HG03575 (cell line): ENCODE data around the gene TTC31.
"Not testable (repeated sequence)": the region's sequence is repeated elsewhere in the genome, so short reads cannot be mapped to it uniquely, and the experiment has no call there.

Source experiments
- ATAC-seq: cut with Tn5 transposase; IDR thresholded peaks from one replicate; pipeline ENCODE4 v1.9.1; 2021; ENCODE audit not compliant: unreplicated experiment, insufficient number of reproducible peaks, low FRiP score; ENCODE audit errors: extremely low read depth

TTC31 gene

DNA sequence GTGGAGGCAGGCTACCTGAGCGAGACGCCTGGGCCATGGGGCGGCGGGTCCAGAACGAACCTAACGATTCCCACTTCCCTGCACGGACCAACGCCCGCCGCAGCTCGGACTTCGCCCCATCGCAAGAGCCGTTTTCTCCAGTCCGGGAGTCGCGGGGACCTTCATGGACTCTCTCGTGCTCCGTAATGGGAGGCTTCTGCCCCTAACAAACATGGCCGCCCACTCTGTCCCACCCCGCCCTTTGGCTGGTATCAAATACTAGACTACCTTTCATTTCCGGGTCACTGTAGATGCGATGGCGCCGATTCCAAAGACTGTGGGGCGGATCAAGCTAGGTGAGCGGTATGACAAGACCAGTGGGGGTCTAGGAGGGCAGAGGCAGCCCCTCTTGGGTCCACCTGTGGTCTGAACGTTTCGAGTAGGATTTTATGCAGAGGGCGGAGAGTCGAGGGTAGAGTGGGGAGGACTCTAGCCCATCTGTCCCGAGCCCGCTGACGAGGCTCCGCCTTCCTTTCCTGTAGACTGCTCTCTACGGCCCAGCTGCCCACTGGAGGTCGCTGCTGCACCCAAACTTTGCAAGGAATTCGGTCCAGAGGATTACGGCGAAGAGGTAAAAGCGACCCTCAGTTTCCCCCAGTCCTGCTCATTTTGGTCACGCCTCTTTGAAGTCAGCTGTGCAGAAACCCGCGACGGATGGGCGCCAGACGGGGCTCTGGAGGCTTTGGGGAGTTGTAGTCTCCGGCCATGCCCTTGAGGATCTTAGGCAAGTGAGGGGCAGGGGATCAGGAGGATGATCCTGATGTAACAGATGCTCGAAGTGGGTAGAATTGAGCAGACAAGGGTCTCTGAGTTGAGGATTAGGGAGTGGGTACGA lies at the start of gene TTC31, which contains the start of gene CCDC142:
Gene TTC31, plus strand, starts transcription at position 281 of the 874 bp plus-strand sequence. Its CDS starts 15 bp downstream, at position 296.
Gene CCDC142, minus strand, starts transcription at position 198 of the 874 bp plus-strand sequence. Its CDS starts 161 bp downstream, at position 37.
- ATAC-seq, result peak; percentile 87

DNA sequence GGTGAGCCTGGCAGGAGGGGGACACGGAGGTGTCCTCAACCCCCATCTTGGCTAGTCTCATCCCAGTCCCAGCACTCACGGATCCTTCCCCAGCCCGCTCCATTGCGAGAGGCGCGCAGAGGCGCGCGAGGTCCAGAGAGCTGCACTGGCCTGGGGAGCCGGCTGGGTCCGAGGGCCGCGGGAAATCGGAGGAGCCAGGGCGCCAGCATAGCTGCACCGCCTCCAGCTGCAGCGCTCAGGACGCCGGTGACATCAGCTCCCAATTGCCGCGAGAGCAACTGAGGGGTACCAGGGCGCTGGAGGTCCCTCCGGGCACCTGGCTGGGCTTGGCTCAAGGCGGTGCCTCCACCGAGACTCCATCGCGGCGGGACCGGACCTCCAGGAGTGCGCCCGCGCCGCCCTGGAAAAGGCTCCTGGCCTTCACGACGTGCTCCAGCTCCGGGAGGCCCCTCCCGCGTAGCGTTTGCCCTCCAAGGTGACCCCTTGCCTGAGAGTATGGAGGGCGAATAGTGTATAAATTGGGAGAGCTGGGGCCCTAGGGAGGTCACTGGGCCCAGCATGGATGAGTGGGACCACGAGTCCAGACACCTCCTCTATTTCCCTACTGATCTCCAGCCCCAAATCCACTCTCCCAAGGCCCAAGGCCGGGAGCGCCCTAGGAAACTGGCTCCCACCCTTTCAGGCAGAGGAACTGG lies 46.6 kb upstream of the TTC31 start:
- ATAC-seq, result no peak

DNA sequence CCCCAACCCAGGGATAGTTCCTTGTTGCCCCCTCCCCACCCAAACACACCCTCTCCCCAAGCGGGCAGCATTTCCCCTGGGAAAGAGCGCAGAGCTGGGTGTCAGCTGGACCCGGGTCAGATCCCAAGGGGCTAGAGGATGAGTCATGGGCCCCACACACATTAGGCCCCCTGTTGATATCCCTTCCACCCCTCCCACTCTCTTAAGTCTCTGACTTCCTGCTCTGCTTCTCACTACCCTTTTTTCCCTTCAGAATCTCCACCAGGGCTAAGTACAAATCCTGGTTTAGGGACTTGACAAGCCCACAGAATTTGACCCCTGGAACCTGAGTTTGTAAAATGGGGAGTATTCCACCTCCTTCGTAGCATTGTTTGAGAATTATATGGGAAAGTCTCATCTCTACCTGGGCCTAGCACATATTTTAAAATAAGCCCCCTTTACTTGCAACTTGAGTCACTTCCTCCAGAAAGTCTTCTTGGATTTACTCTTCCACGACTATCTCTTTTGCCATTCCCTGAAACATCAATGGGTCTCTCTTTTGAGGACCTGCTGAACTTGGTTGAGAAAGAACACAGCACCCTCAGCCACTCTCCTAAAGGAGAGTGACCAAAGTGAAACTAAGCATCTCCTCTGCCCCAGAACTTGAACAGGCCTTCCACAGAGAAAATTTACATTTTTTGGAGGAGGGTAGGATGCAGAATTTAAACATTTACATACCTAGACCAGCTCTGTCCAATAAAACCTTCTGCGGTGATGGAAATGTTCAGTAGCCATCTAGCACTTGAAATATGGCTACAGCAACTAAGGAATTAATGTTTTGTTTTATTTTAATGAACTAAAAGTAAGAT lies 45.8 kb upstream of the TTC31 start:
- no peak for ATAC-seq

DNA sequence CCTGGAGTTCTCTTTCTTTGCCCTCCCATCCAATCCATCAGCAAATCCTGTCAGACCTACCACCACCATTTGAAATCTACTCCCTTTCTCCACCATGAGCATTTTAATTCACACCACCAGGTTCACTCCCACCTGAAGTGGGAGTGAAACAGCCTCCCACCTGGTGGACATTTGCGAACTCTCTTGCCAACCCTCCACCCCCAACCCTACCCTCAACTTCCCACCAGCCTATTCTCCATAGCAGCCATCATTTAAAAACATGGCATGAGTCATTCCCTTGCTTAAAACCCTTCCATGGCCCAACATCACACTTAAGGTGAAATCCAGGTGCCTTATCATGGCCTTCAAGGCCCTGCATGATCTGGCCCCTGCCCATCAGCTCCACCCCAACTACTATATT lies 44.6 kb upstream of the TTC31 start:
- ATAC-seq, result no peak

DNA sequence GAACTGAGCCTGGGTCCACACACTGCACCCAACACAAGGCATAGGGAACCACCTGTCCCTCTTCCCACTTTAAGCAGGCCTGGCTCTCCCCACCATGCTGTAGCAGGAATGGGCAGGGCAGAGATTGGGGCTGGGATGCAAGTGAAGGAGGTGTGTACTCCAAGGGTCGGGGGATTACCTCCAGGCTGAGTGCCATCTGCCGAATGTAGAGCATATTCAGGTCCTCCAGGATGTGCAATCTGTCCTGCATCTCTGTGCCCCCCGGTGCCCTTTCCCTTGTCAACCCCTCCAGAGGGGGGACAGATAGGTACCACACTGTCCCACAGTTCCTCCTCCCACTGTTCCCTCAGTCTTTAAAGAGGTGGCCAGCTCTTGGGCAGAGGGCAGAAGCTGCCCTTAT lies 43.5 kb upstream of the TTC31 start:
- ATAC-seq, result no peak

DNA sequence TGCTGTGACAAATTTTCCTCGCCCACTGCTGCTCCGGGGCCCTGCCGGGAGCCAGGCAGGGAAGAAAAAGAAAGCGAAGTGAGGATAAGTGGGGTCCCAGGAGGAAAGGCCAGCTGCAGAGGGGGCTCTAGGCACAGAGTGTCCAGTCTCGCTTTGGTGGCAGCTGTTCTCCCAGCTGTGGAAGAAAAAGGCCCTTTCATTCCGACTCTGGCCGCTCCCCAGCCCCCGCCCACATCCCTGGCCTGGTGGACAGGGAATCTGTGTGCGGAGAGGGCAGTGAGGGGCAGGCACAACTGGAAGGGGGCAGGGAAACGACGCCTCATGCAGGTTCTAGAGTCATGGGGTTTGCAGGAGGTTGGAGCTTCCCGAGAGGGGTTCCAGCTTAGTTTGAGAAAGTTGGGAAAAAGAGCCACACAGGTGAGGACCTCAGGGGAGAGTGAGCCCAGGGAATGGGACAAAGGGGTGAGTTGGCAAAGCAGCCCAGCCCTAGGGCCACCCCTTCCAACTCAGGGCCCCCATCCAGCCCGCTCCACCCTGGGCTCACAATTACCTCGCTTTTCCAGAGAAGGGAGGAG lies 43.0 kb upstream of the TTC31 start:
- ATAC-seq, result no peak

DNA sequence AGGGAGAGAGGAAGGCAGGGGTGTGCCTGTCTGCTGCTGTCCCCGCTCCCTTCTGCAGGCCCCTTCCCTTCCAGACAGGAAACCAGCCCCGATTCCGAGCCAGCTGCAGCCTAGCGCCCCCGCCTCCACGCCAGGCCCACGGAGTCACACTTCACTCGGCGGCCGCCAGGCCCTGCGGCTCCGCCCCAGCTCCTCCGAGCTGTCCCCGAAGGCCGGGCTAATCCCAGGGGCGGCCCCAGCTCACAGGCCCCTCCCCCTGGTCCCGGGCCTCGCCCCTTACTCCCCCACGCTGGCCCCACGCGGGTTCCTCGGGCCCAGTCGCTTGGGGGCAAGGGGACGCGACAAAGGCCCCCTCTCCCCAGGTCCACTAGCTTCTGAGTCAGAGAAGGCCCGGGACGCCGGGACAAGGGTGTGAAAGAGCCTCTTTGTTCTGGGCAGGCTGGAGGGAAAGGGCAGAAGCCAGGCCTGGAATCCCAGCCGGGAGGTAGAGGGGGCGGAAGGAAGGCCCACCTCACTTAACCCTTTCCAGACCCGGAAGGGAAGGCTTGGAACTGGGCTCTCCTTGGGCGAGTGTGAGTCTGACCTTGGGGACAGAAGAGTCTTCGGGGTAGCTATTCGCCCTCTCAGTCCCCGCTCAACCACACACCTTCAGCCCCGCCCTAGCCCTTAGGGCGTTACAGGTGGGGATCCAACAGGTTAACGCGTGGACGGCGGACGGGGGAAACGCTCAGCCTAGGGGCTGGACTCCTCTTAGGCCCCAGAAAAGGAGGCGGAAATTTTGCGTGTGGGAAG lies 42.3 kb upstream of the TTC31 start:
- no peak for ATAC-seq

DNA sequence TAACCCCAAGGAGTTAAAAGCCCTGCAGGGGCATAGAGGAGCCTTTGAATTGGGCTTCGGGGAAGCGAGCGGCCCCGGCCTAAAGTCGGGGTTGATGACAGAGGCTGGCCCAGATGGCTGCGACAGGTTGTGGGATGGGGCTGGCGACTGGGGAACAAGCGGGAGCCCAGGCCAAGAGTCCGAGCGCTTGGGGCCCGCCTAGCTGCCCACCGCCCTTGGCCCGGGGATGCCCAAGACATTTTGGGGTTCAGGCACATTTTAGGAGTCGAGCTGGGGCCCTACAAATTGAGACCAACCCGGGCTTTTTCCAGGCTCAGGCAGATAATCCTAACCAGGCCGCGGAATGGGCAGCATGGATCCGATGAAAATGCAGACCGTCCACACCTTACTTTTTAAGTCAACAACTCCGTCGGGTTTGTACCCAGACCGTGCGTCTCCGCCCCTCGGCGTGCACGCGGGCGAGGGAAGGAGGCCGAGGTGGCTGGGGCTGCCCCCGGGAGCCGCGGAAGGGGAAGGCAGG lies 41.7 kb upstream of the TTC31 start:
- ATAC-seq, result no peak

DNA sequence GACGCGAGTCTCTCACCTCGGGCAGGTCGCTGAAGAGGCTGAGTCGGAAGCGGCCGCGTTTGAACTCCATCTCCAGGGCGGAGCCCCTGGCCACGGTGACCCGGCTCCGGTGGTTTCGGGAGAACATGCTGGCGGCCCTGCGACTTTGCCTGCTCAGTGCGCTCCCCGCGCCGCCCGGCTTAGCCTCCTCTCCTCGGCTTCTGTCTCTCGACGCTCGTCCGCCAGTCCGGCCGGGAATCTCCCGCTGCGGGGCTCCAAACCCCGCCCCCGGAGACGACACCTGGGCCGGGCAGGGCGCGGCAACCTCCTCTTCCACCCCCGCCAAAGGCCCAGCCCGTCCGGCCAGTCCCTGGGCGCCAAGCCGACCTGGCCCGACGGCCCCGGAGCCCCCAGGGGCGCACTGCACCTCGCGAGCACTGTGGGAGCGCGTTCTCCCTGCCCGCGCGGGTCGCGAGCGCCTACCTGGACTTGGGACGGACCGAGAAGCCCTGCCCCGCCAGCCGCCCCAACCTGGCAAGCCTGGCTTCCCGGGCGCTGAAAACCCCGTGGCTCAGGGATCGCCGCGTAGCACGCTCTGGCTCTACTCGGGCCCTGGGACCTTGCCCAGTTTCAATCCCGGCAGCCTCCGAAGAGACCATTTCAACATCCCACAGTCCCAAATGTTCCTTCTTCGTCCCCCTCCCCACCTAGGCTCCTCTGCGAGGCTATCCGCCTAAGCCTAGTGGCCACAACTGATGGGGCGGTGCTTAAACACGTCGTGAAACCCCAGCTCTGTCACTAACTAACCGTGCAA lies 41.0 kb upstream of the TTC31 start, which contains the start of gene RTKN:
Gene RTKN, minus strand, starts transcription at position 248 of the 793 bp plus-strand sequence. Its CDS starts 121 bp downstream, at position 127.
- ATAC-seq, result no peak

DNA sequence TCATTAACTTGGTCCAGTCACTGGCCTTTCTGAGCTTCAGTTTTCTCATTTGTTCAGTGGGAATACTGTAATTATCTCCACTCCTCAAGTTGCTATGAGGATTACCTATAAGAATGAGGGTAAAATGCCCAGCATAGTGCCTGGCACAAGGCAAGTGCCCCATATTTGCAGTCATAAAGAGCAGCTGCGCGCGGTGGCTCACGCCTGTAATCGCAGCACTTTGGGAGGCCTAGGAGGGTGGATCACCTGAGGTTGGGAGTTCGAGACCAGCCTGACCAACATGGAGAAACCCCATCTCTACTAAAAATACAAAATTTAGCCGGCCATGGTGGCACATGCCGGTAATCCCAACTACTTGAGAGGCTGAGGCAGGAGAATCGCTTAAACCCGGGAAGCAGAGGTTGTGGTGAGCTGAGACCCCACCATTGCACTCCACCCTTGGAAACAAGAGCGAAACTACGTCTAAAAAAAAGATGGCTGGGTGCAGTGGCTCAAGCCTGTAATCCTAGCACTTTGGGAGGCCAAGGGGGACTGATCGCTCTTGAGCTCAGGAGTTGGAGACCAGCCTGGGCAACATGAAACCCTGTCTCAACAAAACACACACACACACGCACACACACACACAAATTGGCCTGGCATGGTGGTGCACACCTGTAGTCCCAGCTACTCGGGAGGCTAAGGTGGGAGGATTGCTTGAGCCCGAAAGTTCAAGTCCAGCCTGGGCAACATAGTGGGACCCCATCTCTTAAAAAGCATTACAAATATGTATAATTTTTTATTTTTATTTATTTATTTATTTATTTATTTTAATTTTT lies 40.2 kb upstream of the TTC31 start:
- not testable (repeated sequence) for ATAC-seq

DNA sequence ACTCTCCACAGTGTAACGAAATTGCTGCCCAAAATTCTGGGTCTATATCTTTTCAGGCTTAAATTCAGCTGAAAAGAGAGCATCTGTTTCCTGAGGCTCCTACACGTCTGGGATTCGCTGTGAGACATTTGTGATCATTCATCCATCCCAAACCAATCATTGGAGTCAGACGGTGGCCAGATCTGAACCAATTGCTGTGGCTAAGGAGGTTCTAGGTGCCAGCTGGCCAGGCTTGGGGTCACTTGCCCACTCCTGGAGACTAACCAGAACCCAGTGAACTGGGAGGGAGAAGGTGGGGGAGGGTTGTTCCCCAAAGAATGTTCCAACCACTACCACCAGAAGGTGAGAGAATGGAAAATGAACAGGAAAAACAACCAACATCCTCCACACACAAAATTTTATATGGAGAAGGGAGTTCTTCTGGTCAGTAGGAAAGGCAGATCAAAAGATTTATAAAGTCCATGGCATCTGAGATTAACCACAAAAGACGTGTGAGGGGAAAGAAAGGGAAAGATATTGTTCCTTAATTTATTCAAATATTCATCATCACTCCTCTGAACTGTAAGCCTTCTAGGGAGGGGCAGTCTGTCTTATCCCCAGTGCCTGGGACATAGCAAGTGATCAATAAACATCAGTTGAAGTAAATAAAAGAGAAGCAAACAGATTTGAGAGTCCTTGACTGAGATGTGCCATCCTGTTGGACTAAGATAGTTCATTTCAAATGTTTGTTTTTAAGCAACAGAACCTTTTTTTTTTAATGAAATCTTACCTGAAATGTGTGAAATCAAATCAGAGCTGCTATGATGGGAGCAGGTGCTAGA lies 38.2 kb upstream of the TTC31 start:
- ATAC-seq, result no peak

DNA sequence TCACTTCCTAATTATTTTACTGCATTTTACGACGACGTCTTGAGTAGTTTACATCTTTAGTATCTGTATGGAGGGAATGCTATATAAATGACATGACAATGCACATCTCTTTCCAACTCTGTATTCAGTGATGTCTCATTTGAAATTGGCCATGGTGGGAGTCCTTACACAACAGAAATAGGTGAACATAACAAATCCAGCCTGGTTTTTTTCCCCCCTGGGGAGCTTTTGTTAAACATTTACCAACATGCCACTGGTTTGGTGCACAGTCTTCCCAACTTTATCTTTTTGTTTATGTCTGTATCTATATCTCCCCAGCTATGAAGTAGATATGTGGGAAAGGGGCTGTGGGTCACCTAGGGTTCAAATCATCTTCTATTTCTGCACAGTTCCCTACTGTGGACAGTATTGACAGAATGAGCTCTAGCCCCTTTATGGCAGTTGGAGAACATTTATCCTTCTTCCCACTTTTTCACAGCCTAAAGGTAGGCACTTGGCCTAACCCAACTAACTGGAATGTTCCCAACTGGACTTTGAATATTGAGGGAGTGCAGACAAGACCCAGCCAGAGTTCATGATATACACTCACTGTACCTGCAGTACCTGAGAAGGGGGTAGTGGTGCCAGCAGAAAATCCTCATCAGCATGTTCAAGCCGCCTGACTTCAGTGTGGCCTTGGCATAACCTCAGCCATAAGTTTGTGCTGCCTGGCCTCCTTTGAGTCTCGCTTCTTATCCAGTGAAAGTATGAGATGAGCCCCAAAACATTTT lies 35.5 kb upstream of the TTC31 start:
- no peak for ATAC-seq

DNA sequence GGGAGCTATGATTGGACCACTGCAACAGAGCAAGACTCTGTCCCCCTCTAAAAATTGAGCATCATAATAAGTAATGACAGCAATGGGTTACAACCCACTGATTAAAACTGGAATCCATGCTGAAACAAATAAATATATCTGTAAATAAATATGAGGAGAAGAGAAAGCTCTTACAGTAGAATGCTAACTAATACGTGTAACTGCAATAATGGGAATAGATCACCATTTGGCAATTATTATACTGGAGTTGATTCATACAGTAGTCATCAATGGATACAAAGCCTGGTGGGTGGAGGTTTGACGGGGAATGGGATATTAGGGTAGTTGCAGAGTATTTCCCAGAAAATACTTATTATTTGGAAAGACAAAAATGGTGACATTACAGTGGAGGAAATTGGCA lies 34.1 kb upstream of the TTC31 start:
- no peak for ATAC-seq

DNA sequence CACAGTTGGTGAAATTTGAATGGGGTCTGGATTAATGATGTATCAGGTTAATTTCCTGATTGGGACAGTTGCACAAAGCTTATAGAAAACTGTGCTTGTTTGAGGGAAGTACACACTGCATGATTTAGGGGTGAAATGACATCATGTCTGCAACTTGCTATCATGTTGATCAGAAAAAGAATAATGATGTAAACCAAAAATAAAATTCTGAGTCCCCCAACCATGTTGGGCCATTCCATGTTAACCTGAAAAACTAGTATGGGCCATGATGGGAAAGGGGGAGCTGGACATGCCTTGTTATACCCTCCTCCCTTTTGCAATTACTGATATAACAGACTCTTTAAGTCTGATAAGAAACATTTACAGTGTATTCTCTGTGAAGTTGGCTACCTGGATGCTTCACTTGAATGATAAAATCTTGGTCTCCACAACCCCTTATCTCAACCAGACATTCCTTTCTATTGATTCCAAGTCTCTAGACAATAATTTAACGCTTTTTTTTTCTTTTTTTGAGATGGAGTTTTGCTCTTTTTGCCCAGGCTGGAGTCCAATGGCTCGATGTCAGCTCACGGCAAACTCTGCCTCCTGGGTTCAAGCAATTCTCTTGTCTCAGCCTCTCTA lies 32.2 kb upstream of the TTC31 start:
- ATAC-seq, result no peak
